Left forelimb (tissue), 1 donor: ENCODE measurements around the gene CGB5.

Experiments used
- DNase-seq: peaks from one replicate; pipeline ENCODE4 v3.0.0-alpha.2; 2018; ENCODE audit warnings: low spot score

The CGB5 gene

DNA sequence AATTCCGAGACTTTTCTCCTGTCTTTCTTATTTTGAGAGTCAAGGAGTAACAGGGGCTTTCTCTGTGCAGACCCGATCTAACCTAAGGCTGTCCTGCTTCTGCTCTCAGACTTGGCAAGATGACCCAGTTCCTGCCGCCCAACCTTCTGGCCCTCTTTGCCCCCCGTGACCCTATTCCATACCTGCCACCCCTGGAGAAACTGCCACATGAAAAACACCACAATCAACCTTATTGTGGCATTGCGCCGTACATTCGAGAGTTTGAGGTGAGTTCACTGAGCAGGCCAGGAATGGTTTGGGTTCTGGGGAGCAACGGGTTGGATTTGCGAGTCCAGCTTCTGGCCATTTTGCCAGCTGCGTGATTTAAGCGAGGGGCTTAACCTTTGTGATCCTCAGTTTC lies 42.6 kb downstream of the CGB5 start:
- no peak for DNase-seq

DNA sequence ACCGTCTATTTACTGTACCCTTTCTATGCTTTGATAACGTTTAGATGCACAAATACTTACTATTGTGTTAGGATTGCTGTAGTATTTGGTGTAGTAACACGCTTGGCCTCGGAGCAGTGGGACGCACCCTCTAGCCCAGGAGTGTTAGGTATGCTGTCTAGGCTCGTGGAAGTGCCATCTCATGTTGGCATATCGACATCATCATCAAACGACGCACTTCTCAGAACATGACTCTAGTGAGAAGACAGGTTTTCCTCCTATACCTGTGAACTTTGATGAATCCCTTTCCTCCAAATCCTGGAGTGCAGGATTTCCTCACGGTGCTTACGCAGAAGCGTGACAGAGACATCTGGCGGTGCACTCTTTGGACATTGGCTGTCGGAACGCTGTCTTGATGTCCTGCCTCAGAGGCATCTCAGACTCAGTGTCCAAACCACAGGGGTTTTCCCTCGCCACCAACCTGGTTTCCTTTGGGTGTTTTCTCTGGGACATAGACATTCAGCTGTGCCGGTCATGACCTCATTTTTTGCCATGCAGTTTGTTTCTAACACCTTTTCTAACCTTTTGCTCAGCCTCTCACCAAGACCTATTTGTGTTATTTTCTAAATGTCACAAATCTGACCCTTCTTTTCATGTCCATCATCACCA lies 47.9 kb downstream of the CGB5 start:
- no peak for DNase-seq

DNA sequence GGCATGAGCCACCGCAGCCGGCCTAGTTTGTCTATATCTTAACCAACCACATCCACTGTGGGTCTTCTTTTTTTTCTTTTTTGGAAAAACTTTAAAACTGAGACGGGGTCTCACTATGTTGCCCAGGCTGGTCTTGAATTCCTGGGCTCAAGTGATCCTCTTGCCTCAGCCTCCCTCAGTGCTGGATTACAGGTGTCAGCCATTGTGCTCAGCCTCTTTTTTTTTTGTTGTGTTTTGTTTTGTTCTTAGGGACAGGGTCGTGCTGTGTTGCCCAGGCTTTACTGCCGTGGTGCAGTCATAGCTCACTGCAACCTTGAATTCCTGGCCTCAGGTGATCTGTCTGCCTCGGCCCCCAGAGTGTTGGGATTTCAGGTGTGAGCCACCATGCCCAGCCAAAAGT lies 49.0 kb downstream of the CGB5 start:
- no peak for DNase-seq
